COLO668 (cell line): ENCODE data around the gene SPACA7.

ENCODE experiments used
- DNase-seq: peaks from one replicate; lab custom pipeline; 2025; ENCODE audit not compliant: unreplicated experiment; lab: John Stamatoyannopoulos, UW

Gene SPACA7

GRCh38 chr13:112462408-112462807 is 86.3 kb downstream of the SPACA7 start:
- no peak for DNase-seq

- DNase-seq: no peak
Measured at GRCh38 chr13:112464720-112465119, 88.6 kb downstream of the SPACA7 start.

GRCh38 chr13:112465251-112466131 is 89.3 kb downstream of the SPACA7 start:
- DNase-seq: no peak

GRCh38 chr13:112466132-112467058 is 90.2 kb downstream of the SPACA7 start:
- DNase-seq: no peak

- no peak for DNase-seq
Measured at GRCh38 chr13:112467236-112467635, 91.1 kb downstream of the SPACA7 start.

GRCh38 chr13:112468069-112468468 is 91.9 kb downstream of the SPACA7 start:
- DNase-seq: no peak

- DNase-seq: no peak
Measured at GRCh38 chr13:112469071-112469745, 93.1 kb downstream of the SPACA7 start.

GRCh38 chr13:112473818-112474217 is 97.7 kb downstream of the SPACA7 start:
- no peak for DNase-seq

GRCh38 chr13:112474869-112475268 is 98.7 kb downstream of the SPACA7 start:
- DNase-seq: no peak

GRCh38 chr13:112475889-112476288 is 99.7 kb downstream of the SPACA7 start:
- DNase-seq: no peak

- no peak for DNase-seq
Measured at GRCh38 chr13:112477070-112477619, 101.0 kb downstream of the SPACA7 start.

- DNase-seq: no peak
Measured at GRCh38 chr13:112479389-112479788, 103.2 kb downstream of the SPACA7 start.

GRCh38 chr13:112481458-112481857 is 105.3 kb downstream of the SPACA7 start:
- DNase-seq: no peak

GRCh38 chr13:112483299-112483698 is 107.1 kb downstream of the SPACA7 start:
- no peak for DNase-seq
